ENCODE data around the gene TIMP3.

The TIMP3 gene

DNA sequence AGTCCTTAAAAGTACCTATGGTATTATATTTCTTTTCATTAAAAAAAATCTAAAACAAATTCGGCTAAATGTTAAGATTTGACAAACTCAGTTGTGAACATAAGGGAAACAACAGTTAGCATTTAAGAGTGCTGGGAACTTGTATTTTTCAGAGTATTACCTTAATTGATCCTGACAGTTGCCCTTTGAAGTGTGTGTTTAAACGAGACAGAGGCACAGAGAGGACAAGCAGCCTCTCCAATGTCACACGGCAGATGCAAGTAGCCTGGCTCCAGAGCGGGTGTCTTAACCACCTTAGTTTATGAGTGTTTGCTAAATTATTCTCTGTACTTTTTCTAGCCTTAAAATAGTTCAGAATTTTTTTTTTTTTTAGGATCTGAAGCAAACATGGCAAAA lies 80.9 kb downstream of the TIMP3 start:
- no peak for DNase-seq (ENCODE audit: low read depth in 2 of 2)

DNA sequence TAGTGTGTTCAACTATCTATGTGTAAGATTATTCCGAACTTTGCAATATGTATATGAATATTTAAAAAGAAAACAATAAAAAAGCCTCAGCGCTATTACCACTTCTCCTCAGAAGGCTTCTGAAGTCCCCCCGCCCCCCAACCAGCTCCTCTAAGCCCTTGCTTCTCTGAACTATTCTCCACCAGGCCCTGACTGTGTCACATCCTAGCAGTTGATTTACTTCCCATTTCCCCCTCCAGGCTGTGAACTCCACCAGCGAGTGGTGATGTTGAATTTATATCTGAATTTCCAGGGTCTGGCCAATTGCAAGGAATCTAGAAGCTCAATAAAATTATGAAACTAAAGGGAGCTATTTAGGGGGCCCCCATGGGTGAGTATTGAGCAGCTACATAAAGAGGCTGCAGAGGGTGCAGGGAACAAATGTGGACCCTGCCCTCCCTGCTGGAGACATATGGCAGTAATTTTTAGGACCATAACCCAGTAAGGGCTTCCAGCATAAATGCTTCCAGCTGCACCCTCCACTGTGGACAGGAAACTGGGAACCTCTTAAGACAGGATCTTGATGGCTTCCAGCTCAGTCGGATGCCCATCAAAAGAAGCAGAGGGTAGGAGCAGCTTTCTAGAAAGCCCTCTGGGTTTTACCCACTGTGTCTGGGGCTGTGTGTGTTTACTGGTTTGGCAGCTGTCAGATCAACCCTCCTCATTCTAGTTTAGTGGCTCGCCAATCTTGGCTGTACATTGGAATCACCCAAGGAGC lies 81.4 kb downstream of the TIMP3 start:
- DNase-seq (ENCODE audit: low read depth in 2 of 2): no peak

DNA sequence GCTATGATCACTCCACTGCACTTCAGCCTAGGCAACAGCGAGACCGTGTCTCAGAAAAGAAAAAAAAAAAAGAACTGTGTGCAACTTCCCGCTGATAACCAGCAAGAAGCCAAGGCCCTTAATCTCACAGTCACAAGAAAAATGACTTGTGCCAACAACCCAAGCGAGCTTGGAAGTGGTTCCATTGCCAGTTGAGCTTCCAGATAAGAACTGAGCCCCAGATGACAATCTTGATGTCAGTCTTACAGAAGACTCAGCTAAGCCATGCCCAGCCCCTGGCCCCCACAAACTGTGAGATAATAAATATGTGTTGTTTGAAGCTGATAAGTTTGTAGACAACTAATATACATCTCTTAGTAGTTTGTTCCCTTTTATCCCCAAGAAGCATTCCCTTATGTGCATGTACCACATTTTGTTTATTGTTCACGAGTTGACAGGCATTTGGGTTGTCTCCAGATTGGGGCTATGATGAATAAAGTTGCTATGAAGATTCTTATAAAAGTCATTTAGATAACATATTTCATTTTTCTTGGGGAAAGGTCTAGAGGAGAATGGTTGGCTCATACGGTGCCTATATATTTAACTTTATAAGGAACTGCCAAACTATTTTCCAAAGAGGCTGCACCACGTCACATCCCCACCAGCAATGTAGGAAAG lies 85.9 kb downstream of the TIMP3 start:
- DNase-seq (ENCODE audit: low read depth in 2 of 2): no peak

DNA sequence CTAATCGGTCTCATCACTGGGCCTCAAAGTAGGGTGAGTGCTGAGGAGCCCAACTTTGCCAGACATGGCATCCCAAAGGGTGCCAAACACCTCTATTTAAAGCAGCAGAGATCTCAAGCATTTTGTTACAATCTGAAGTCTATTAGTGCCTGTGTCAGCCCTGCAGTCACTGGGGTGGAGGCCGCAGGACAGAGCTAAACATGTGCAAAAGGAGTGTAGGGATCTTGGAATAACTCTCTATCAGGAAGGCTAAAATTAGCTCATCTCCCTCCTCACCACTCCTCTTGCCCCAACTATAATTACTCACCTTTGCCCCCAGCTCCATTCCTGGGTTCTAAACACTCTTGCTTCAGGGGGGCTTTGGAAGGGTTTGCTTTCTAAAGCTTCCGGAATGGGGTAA lies 87.5 kb downstream of the TIMP3 start:
- DNase-seq (ENCODE audit: low read depth in 2 of 2): no peak

DNA sequence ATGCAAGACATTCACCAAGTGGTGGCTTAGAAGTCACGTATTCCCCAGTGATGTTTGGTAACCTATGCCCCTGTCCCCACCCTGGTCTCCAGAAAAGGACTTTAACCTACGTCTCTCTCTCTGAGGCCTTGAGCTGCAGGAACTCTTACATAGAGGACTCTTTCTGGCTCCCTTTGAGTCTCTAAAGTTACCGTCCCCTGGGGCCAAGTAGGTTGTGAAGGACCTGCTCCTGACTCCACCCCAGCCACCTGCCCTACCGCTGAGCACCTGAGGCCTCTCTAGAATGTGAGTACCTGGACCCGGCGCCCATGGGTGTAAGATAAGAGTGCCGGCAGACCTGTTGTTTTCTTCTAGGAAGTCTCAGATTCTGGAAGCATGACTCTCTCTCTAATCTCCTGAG lies 95.4 kb downstream of the TIMP3 start:
- DNase-seq (ENCODE audit: low read depth in 2 of 2): no peak

DNA sequence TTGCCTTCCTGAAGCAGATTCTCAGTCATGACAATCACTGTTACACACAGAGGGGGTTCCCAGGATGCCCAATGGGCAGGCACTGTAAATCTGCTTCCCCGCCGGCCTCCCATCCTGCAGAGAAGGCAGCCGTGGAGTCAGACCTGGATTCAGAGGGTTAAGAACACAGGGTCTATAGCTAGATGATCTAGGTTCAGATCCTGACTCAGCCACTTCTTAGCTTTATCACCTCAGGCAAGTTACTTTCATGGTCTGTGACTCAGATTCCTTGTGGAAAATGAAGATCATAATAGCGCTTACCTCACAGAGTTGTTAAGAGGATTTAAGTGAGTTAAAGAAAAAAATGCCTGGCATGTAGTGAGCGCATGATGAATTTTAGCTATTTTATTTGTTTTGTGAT lies 95.9 kb downstream of the TIMP3 start:
- no peak for DNase-seq (ENCODE audit: low read depth in 2 of 2)

DNA sequence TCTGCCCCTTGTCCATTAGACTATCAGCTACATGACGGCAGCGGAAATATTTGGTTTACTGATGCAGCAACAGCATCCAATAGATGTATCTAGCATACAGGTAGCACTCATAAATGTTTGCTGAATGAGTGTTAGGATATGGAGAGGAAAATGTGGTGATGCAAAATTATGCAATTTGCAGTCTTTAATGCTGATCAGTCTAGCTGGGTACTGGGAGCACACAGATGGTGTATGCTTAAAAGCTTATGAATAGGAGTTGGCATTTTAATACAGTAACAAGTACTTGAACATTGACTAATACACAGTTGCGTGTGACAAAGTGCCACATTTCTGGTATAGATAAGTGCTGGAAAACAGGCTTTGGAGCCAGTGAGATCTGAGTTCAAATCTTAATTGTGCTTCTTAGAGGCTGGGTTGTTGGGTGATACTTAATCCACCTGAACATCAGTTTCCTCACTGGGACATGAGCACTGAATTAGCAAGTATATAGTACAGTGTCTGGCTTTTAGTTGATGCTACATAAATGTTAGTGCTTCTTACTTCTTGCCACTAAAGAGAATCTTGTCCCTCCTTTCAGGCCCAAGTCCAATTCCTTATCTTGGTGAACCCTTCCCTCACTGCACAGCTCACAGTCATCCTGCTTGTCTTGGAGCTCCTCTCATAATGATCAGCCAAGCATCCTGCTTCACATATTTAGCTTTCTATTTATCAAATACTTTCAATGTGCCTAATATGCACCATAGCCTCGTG lies 99.6 kb downstream of the TIMP3 start:
- DNase-seq (ENCODE audit: low read depth in 2 of 2): no peak

DNA sequence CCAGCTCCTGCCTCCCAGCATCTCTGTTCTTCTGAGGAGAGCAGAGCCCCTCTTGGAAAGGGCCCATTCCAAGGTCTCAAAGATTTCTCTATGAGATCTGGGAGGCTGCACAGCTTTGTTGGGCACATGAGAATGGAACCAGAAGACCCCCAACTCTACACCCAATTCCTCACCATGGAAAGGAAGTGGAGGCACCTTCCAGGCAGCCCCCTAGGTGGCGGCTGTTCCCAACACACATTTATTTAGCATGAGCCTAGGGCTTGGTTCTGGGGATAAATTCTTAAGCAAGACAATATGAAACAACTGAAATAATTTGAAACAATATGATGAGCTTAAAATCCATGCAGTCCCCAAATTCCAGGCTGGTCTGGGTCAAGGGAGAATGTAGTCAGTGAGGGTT lies 100.4 kb downstream of the TIMP3 start:
- no peak for DNase-seq (ENCODE audit: low read depth in 2 of 2)

DNA sequence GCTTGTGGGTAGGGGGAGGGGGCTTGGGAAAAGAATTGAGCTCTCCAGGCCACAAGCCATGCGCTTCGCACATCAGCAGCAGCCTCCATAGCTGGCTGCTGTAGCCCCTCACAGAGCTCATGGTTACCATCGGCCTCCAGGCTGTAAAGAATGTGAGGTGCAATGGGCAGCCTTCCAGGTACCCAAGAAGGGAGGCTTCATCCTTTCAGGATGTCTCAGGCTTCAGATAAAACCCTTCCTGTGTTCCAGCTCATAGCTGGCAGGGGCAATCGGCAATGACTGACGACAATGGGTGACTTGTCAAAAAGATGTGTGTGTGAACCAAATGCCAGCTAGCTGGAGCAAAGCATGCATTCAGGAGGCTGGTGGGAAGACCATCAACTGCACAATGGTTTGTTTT lies 102.0 kb downstream of the TIMP3 start:
- no peak for DNase-seq (ENCODE audit: low read depth in 2 of 2)

DNA sequence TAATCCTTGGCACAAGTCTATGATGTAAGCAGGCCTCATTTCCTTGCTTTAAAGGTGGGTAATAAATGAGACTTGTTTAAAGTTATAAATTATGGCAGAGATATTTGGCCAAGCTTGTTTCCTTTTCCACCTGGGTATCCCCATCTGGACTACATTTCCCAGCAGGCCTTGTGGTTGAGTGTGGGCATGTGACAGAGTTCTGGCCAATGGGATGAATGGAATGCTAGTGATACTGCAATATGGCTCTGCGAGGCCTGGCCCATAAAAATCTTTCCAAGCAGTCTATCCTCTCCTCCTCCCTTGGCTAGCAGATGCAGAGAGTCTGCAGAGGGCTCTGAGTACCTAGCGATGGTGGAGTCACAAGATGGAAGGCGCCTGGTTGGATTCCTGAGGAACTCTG lies 102.5 kb downstream of the TIMP3 start:
- DNase-seq (ENCODE audit: low read depth in 2 of 2): no peak

DNA sequence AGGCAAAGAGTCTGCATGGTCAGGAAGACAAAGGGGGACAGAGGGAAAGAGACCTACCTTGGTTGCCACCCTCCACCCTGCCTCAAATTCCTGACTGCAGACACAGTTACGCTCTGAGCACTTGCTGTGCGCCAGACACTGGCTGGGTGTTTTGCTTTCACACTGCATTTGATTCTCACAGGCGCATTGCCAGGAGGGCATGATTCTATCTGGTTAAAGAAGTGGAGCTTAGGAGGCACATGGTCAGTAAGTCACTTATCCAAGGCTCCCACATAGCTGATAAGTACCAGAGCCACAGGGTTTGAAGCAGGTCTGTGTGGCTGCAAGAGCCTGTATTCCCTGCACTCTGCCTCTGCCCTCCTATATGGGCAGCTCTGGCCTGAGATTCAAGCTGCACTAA lies 103.9 kb downstream of the TIMP3 start:
- DNase-seq (ENCODE audit: low read depth in 2 of 2): no peak

DNA sequence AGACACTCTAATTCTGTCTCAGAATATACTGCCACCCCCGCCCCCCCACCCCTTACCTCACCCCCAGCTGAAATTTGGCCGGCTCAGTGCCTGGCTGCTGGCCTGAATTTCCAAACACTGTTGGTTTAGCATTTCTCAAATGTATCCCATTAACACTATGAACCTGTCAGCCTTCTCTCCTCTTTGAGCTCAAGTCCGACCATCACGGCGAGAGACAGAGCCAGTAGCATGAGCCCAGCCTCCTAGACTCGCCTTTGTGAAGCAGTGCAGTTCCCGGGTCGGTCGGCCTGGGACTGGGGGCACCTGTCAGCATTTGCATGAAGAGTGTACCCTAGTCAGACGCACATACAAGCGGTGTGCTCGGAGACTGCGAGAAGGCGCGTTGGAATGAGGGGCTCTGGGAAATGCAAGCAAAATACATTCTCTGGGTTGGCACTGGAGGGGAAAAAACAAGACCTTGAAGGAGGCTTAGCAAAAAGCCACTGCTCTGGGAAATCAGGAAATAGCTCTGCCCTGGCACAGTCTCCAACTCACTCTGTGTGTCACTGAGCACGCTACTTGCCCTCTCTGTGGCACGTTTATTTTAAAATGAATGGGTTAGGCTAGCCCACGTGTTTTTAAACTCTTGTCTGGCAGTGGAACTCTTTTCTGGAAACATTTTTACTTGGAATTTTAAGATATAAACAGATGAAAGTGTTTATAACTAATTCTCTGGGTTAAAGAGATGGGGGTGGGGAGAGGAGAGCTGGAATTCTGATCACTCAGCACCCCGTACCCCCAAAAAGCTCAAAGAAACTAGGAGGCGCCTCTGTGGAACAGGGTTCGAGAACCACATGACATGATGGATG lies 108.3 kb downstream of the TIMP3 start:
- no peak for DNase-seq (ENCODE audit: low read depth in 2 of 2)

DNA sequence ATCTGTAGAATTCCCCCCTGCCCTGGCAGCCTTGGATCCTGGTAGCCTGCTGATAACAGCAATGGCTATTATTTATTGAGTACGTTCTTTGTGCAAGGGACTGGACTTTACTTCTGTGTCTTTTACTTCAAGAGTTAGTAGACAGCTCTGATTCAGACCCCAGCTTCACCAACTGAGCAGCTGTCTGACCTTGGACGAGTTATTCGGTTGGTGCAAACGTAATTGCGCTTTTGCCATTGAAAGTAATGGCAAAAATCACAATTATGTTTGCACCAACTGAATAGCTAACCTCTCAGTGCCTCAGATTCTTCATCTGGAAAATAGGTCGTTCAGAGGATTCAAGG lies 108.9 kb downstream of the TIMP3 start:
- DNase-seq (ENCODE audit: low read depth in 2 of 2): no peak

DNA sequence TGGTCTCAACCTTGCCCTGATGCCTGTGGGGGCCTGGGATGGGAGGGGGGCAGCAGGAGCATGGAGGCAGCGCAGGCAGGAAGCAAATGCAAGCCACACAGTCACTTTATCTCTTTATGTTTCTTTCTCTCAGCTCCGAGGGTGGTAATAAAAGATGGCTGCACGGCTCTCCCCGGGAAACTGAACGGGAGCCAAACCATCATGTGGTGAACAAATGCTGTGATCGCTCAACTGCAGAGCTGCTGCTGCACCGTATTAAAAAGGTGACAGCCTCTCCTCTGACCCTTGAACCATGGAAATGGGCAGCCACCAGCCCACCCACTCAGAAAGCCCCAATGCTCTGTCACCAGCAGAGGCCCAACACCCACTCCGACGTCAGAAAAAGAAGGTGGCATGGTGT lies 110.0 kb downstream of the TIMP3 start:
- DNase-seq (ENCODE audit: low read depth in 2 of 2): no peak
